GM18867 (cell line): ENCODE data around the gene KCNIP4.

Experiments used
- ATAC-seq: cut with Tn5 transposase; IDR thresholded peaks from one replicate; pipeline ENCODE4 v1.9.1; 2021; ENCODE audit warnings: mild to moderate bottlenecking, moderate library complexity; ENCODE audit not compliant: unreplicated experiment

Gene KCNIP4

DNA sequence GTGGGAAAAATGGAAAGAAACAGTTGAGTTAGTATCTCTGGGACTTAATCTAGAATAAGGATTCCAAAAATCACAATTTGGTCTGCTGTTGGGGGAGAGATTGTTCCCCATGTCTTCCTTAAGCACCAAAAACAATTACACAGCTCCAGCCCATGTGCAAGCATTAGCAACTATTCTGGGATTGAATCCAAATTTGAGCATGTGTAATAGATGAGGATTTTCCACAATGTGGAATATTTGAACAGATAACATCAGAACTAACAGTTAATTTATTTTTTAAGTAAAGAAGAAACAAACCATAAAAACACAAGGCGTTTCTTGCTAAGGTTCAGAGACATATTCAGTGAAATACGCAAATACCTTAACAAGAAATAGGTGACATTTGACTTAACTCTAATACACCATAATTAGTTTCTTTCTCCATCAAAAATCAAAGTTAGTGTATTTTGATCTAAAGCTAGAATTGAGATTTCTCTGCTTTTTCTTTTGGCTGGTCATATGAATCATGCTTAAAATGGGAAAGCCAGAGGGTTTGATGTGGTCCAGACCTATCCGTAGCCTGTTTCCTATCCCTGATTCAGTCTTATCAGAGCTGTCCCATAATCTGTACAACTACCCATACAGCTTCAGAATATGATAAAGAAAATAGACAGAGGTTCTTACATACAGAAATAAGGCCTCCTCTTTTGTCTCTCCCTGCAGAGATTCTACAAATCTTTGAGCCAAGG is 834.9 kb downstream of the KCNIP4 start:
- ATAC-seq = no peak

DNA sequence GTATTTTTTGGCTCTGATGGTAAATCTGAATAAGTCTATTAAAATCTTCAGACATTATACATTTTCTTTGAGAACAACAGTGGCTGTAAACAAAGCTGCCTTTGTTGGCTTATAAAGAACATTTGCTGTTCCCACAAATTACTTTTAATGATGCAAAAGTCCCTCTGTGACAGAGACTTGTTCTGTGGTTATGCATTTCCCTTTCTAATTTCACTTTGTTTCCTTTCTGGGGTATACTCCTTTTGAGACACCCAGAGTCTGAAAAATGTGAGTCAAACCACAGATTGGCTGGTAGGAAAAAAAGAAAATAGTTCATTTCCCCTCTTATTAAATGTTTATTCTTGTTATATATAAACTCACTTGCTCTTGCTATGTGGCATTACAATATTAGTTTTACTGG is 845.9 kb downstream of the KCNIP4 start:
- ATAC-seq = no peak

DNA sequence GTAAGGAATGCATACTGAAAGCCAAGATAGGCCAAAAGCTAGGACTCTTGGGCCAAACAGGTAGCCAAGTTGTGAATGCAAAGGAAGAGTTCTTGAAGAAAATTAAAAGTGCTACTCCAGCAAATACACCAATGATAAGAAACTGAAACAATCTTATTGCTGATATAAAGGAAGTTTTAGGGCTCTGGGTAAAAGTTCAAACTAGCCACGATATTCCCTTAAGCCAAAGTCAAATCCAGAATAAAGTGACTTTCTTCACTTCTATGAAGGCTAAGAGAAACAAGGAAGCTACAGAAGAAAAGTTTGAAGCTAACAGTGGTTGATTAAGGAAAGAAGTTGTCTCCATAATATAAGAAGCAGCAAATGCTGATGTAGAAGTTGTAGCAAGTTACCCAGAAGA is 850.7 kb downstream of the KCNIP4 start:
- ATAC-seq = no peak

DNA sequence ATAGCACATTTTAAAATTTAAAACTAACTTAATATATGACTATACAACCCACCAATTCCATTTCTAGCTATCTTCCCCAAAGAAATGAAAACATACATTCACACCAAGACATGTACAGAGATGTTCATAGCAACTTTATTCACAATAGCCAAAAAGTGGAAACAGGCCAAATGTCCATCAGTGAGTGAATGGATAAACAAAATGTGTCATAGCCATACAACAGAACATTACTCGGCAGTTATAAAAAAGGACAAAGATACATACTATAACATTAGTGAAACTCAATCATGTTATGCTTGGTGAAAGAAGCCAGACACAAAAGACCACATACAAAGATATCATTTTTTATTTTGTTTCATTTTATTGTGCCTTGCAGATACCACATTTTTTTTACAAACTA is 851.5 kb downstream of the KCNIP4 start:
- ATAC-seq = no peak

DNA sequence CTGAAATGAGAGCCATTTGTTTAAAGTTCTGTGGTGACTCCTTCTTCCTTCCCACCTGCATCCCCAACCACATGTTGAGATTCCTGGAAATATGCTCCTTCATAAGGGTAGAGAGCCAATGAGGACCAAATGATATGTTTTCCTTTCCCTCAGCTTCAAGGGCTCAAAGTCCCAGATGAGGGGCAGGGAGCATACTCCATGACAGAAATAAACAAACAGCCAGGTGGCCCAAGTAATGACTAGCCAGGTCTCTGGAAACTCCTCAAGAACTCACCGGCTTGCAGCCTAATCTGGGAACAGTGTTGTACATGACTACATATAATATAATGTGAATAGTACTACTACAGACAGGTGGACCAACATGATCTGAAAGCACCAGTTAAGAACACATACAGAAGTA is 856.0 kb downstream of the KCNIP4 start:
- no peak for ATAC-seq

DNA sequence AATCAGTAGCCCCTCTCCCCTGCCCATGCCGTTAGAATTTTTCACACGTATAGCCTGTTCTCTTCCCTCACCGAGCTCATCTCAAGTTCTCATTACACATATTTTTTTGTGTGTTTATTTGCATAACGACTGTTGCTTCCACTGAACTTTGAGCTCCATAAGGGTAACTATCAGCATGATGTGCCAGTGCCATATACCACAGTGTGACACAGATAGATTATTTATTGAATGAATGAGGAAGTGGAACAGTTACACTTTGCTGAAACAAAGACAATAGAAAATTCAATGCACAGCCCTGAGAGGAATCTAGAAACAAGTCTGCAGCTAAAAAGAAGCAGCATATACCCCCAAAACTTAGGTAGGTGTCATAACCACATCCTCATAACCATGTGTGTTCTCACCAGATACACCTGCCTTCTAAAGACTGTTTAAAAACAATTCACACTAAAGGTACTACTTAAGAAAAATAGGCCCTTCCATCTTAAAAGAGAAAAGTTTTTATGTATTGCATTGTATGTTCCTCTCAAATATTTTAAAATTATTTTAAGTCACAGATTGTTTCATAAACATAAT is 858.4 kb downstream of the KCNIP4 start:
- no peak for ATAC-seq

- ATAC-seq = no peak
Measured at GRCh38 chr4:21083413-21083812, 865.2 kb downstream of the KCNIP4 start.

GRCh38 chr4:21077967-21078366 is 870.6 kb downstream of the KCNIP4 start:
- ATAC-seq = no peak

DNA sequence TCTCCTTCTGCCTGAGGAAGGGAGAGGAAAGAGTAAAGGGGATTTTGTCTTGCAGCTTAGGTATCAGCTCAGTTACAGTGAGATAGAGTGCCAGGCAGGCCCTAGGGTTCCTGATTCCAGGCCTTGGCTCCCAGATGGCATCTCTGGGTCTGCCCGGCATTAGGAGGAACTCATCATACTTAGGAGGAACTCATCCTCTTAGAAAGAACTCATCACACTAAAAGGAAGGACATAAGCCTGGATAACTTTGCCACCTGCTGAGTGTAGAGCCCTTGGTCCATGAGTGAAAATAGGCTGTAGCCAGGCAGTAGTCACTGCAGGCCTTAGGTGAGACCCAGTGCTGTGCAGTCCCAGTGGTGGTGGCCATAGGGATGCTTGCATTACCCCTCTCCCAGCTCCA is 881.2 kb downstream of the KCNIP4 start:
- ATAC-seq = no peak

- no peak for ATAC-seq
Measured at GRCh38 chr4:21061902-21062301, 886.7 kb downstream of the KCNIP4 start.

DNA sequence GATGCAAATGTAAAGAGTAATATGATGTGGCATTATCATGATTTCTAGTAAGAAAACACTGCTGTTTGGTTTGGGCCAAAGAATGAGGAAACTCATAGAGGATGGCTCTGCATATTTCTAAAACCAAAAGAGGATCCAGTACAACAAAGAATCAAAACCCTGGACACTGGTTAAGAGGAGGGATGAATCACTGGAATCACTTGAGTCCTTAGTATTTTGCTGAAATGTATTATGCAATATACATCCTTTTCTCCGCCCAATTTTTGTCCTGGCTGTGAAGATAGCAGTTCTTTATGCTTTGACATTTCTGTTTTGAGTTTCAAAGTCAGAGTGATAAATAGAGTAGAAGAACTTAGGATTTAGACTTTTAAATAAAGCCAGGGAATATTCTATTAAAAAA is 902.4 kb downstream of the KCNIP4 start:
- ATAC-seq = no peak

GRCh38 chr4:21045119-21045518 is 903.5 kb downstream of the KCNIP4 start:
- ATAC-seq = no peak

- no peak for ATAC-seq
Measured at GRCh38 chr4:21041708-21042107, 906.9 kb downstream of the KCNIP4 start.

GRCh38 chr4:21034728-21035127 is 913.8 kb downstream of the KCNIP4 start:
- ATAC-seq = no peak

DNA sequence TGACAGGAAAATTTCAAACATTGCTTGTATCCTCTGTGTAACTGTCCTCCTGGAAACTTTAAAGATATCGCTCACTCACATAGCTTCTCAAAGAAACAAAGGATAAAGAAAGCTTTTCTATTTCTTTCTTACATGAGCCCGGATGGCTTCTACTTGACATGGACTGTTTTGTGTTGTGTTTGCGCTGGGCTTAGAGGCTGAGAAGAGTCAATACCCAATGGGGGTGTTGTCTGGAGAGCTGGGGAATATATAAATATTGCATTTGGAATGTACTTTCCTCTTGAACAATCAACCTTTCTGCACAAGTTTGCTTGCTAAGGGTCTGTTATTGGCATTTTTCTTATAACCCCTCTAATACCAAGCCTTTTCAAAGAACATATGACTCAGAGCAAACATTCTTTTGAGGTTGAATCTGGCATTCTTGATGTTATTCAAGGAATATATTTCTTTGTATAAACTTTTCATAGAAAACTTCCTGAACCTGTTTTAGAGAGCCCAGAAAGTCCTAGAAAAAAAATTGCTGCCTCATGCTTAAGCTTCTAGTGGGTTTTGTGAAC is 916.4 kb downstream of the KCNIP4 start:
- no peak for ATAC-seq

DNA sequence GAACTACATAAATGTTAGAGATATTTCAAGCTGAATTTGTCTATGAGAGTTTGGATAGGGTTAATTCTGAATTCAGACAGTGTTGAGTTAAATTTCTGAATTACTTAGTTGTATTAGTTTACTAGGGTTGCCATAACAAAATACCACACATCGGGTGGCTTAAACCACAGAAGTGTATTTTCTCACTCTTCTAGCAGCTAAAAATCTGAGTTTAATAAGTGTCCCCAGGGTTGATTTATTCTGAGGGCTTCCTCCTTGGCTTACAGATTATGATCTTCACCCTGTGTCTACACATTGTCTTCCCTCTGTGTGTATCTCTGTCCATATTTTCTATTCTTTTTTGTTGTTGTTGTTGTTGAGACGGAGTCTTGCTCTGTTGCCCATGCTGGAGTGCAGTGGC is 929.8 kb downstream of the KCNIP4 start:
- no peak for ATAC-seq

DNA sequence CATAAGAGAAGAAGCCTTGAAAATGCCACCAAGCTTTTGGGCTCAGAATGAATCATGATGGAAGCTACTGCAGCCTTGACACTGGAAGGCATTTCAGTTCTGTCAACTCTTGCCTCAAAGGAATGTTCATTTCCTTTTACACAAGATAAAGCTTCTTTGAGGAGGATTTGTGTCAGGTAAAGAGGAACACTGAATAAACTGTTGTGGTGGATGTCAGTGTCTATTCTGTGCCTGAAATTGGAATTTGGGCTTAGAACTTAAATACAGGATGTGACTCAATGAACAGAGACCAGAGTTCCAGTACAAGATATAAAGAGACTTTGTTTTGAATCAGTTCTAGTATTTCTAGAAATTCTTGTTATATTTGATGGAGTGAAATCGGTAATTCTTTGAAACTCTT is 935.1 kb downstream of the KCNIP4 start:
- ATAC-seq = no peak

DNA sequence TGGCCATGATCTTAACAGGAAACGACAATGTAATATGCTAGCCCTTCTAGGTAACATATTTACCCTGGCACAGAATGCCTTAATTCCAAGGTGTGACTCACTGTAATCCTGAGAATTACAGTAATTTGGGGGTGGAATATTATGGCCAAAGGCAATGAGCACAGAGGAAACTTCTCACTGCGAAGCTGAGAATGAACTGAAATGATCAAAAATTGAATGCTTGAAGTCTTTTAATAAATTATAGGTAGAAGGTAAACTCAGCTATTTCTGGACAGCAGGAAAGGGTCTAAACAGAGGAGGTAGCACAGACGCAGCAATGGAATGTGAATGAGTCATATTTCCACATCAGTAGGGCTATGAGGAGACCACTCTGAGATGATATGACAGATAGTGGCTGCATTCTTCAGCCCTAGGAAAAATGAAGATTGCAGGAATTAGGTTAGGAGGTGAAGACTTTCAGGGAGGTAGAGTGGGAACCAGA is 935.7 kb downstream of the KCNIP4 start:
- no peak for ATAC-seq

GRCh38 chr4:21011106-21011505 is 937.5 kb downstream of the KCNIP4 start:
- ATAC-seq = no peak

GRCh38 chr4:21009956-21010355 is 938.6 kb downstream of the KCNIP4 start:
- ATAC-seq = no peak

GRCh38 chr4:21005647-21006046 is 942.9 kb downstream of the KCNIP4 start:
- no peak for ATAC-seq

DNA sequence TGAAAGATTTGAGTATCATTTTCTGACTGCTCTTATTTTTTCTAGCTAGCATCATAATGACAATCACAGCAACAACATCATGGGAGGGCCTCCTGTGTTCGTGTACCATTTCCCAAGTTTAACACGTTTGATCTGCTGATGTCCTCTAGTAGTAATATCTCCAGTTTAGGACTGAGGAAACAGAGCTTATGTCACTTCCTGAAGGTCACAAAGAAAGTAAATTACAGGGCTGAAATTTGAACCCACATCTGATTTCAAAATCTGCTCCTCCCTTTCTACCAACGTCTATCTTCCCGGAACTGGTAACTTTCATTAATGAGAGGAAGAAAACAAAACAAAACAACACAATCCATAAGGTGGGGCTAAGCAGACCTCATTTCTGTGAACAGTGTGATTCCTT is 945.6 kb downstream of the KCNIP4 start:
- ATAC-seq = no peak
